HCT116 (cell line): Measurements from ENCODE around the gene DOCK3. TPM values are rescaled to one million over a fixed set of nuclear protein-coding genes. Genes with fewer than 3 reads are reported as not detected.

Source experiments
- ATAC-seq: fragments of 200-7000 bp; cut with Tn5 transposase; 2 replicates; pipeline ENCODE4 v1.9.1; 2020; ENCODE audit warnings: mild to moderate bottlenecking, moderate library complexity
- BruUV-seq: library from RNA; stranded (reverse); fragments of 400-500 nt; replicated peaks from 2 replicates; lab custom pipeline; 2021; lab: Mats Ljungman, UMichigan
- CTCF ChIA-PET: fragments of 300-600 bp; sonication (Branson Sonifier 250); formaldehyde crosslinking; loops from one replicate; lab custom pipeline; 2021; ENCODE audit warnings: antibody characterized with exemption; lab: Charles Lee
- POLR2A ChIA-PET: fragments of 300-600, 350-600 bp; sonication (Branson Sonifier 250); formaldehyde crosslinking; loops from one replicate; lab custom pipeline; 2021; ENCODE audit warnings: antibody characterized with exemption; lab: Charles Lee
- RAD21 ChIA-PET, 2 experiments: fragments of 300-600 bp; sonication (Branson Sonifier 250); formaldehyde crosslinking; loops; one replicate each; lab custom pipeline; 2023; ENCODE audit warnings: low total read pairs in 2 of 2; ENCODE audit not compliant: uncharacterized antibody in 2 of 2, unreplicated experiment in 2 of 2, low non-redundant PET in 1 of 2; lab: Charles Lee
- DNase-seq: peaks from one replicate; pipeline ENCODE4 v3.0.0-alpha.2; 2010; ENCODE audit warnings: low read depth, low spot score
- H2AFZ ChIP-seq: fragments of 200-600 bp; shearing (Covaris generic), sonication (generic); 2 replicates; pipeline ENCODE4 v1.6.1; 2017; ENCODE audit warnings: low read depth, mixed run types, mixed read lengths, antibody characterized with exemption, low read length; ENCODE audit not compliant: poor library complexity, severe bottlenecking
- H3K27ac ChIP-seq: 2 replicates; pipeline ENCODE4 v1.5.1; 2012; ENCODE audit warnings: low read depth, low read length
- H3K27me3 ChIP-seq: fragments of 200-600 bp; sonication (generic); 2 replicates; pipeline ENCODE4 v1.6.1; 2016; ENCODE audit warnings: mixed run types, low read length, mixed read lengths; ENCODE audit not compliant: insufficient read depth
- H3K36me3 ChIP-seq, 2 experiments: fragments of 200-500 bp in 1 of 2; fragments of 200-600 bp in 1 of 2; sonication (Bioruptor generic) in 1 of 2; sonication (generic) in 1 of 2; 2 replicates each; pipeline versions ENCODE4 v1.5.1 to v1.6.1; 2014 to 2016; ENCODE audit warnings: low read length in 2 of 2, inconsistent platforms in 1 of 2, mixed read lengths in 1 of 2, mixed run types in 1 of 2; ENCODE audit not compliant: insufficient read depth in 2 of 2, control insufficient read depth in 1 of 2
- H3K4me1 ChIP-seq, 2 experiments: fragments of 200-600 bp in 1 of 2; sonication (generic) in 1 of 2; 2 replicates each; pipeline versions ENCODE4 v1.5.1 to v1.6.1; 2012 to 2017; ENCODE audit warnings: low read length in 2 of 2, inconsistent platforms in 1 of 2, mild to moderate bottlenecking in 1 of 2, mixed read lengths in 1 of 2, mixed run types in 1 of 2, moderate library complexity in 1 of 2; ENCODE audit not compliant: insufficient read depth in 2 of 2, control insufficient read depth in 1 of 2
- H3K4me2 ChIP-seq: fragments of 200-600 bp; sonication (generic); 2 replicates; pipeline ENCODE4 v1.6.1; 2017; ENCODE audit warnings: mixed run types, low read length, mixed read lengths
- H3K4me3 ChIP-seq, 2 experiments: fragments of 200-600 bp in 1 of 2; sonication (generic) in 1 of 2; replicated peaks in 1 of 2; 2 replicates each; pipeline ENCODE4 v1.5.1; 2011 to 2016; ENCODE audit warnings: low read length in 2 of 2, control low read depth in 1 of 2, low read depth in 1 of 2, mild to moderate bottlenecking in 1 of 2, mixed read lengths in 1 of 2, mixed run types in 1 of 2
- H3K79me2 ChIP-seq: fragments of 200-600 bp; sonication (generic); 2 replicates; pipeline ENCODE4 v1.6.1; 2017; ENCODE audit warnings: mild to moderate bottlenecking, mixed run types, low read length, moderate library complexity, mixed read lengths; ENCODE audit not compliant: insufficient read depth
- H3K9ac ChIP-seq: fragments of 200-600 bp; sonication (generic); 2 replicates; pipeline ENCODE4 v1.6.1; 2016; ENCODE audit warnings: low read length, mixed read lengths
- H3K9me2 ChIP-seq: fragments of 200-600 bp; sonication (generic), shearing (Covaris generic); 2 replicates; pipeline ENCODE4 v1.6.1; 2017; ENCODE audit warnings: mixed run types, mild to moderate bottlenecking, moderate library complexity; ENCODE audit not compliant: insufficient read depth
- H3K9me3 ChIP-seq, 2 experiments: fragments of 200-500 bp in 1 of 2; fragments of 200-600 bp in 1 of 2; sonication (Bioruptor generic) in 1 of 2; sonication (generic) in 1 of 2; 2 replicates each; pipeline ENCODE4 v1.6.1; 2014 to 2017; ENCODE audit warnings: low read length in 2 of 2, mixed read lengths in 2 of 2, inconsistent platforms in 1 of 2, low read depth in 1 of 2, mild to moderate bottlenecking in 1 of 2, mixed run types in 1 of 2, moderate library complexity in 1 of 2; ENCODE audit not compliant: control insufficient read depth in 1 of 2, insufficient read depth in 1 of 2
- H4K20me1 ChIP-seq: fragments of 200-600 bp; sonication (generic), shearing (Covaris generic); 2 replicates; pipeline ENCODE4 v1.6.1; 2017; ENCODE audit warnings: mixed run types, mild to moderate bottlenecking, moderate library complexity; ENCODE audit not compliant: insufficient read depth
- CBX3 ChIP-seq: IDR thresholded peaks from 2 replicates; pipeline ENCODE4 v1.6.1; 2012; ENCODE audit warnings: low read depth
- CEBPB ChIP-seq: IDR thresholded peaks from 2 replicates; pipeline ENCODE4 v1.6.1; 2012; ENCODE audit warnings: low read depth
- CTCF ChIP-seq, 3 experiments: fragments of 200-600 bp in 1 of 3; sonication (generic) in 1 of 3; IDR thresholded peaks in 2 of 3; conservative IDR thresholded peaks in 1 of 3; 2 replicates each; pipeline ENCODE4 v1.5.1; 2012 to 2017; ENCODE audit warnings: low read depth in 2 of 3, low read length in 2 of 3, antibody characterized with exemption in 1 of 3, borderline replicate concordance in 1 of 3, control low read depth in 1 of 3, mild to moderate bottlenecking in 1 of 3, mixed read lengths in 1 of 3, mixed run types in 1 of 3, moderate library complexity in 1 of 3; ENCODE audit not compliant: insufficient read depth in 1 of 3
- EGR1 ChIP-seq: IDR thresholded peaks from 2 replicates; pipeline ENCODE4 v1.6.1; 2012; ENCODE audit warnings: low read depth
- EZH2 ChIP-seq: fragments of 200-600 bp; sonication (generic); IDR thresholded peaks from 2 replicates; pipeline ENCODE4 v1.6.1; 2017; ENCODE audit warnings: antibody characterized with exemption, mixed run types
- EZH2phosphoT487 ChIP-seq: fragments of 200-600 bp; IDR thresholded peaks from 2 replicates; pipeline ENCODE4 v1.6.1; 2018; ENCODE audit warnings: antibody characterized with exemption, borderline replicate concordance
- MAX ChIP-seq: IDR thresholded peaks from 2 replicates; pipeline ENCODE4 v1.6.1; 2012
- POLR2A ChIP-seq: IDR thresholded peaks from 2 replicates; pipeline ENCODE4 v1.7.0; 2011; ENCODE audit warnings: borderline replicate concordance; ENCODE audit not compliant: insufficient read depth, insufficient read length; ENCODE audit errors: extremely low read depth
- POLR2AphosphoS5 ChIP-seq: IDR thresholded peaks from 2 replicates; pipeline ENCODE4 v1.6.1; 2011; ENCODE audit warnings: mild to moderate bottlenecking, low read depth, low read length, moderate library complexity
- SIN3A ChIP-seq: IDR thresholded peaks from 2 replicates; pipeline ENCODE4 v1.6.1; 2012; ENCODE audit warnings: low read depth
- SP1 ChIP-seq: IDR thresholded peaks from 2 replicates; pipeline ENCODE4 v1.6.1; 2012; ENCODE audit warnings: low read depth
- TCF7L2 ChIP-seq: IDR thresholded peaks from 2 replicates; pipeline ENCODE4 v1.7.0; 2011; ENCODE audit warnings: borderline replicate concordance, inconsistent platforms; ENCODE audit not compliant: insufficient read depth, insufficient read length; ENCODE audit errors: extremely low read depth
- YY1 ChIP-seq: IDR thresholded peaks from 2 replicates; pipeline ENCODE4 v1.6.1; 2011; ENCODE audit warnings: low read length, low read depth, moderate library complexity, mild to moderate bottlenecking; ENCODE audit not compliant: insufficient replicate concordance; ENCODE audit errors: extremely low read depth
- ZFX ChIP-seq: fragments of 450-650 bp; IDR thresholded peaks from 2 replicates; pipeline ENCODE4 v1.6.1; 2017
- intact Hi-C: fragments of 100-400 bp; cut with micrococcal nuclease; formaldehyde crosslinking; loops from 2 replicates; pipeline ENCODE4 v1.10.0; 2022
- total RNA-seq: library from RNA; stranded (reverse); gene quantifications from one replicate; pipeline ENCODE4 v1.2.1, GENCODE V29; 2021; ENCODE audit not compliant: unreplicated experiment
- TF ChIP-seq, protein P1 (sequence below): IDR thresholded peaks from 2 replicates; pipeline ENCODE4 v1.6.1; 2011; ENCODE audit warnings: mild to moderate bottlenecking, low read length, moderate library complexity; ENCODE audit not compliant: insufficient replicate concordance; ENCODE audit errors: extremely low read depth

The DOCK3 gene
- total RNA-seq, 1 experiment from 2014 or later, result 4.2 TPM

- H2AFZ ChIP-seq, result no peak overlapping the region
- BruUV-seq, result no TSS peak
- TF ChIP-seq POLR2AphosphoS5 (peak; percentile 46), POLR2A (no peak), SIN3A (no peak), YY1 (no peak), EZH2 (no peak), ZFX (no peak), MAX (no peak), SP1 (no peak), CTCF (IDR thresholded peaks at IDR 0.05 in 2 of 3, conservative IDR thresholded peaks at IDR 0.05 in 1 of 3; ENCODE audit: borderline replicate concordance in 1 of 3, insufficient read depth in 1 of 3, low read depth in 2 of 3, low read length in 2 of 3) (peak in 2 of 3 experiments; percentile 78 to 83; a peak in 4 of 6 replicates), TCF7L2 (no peak), CBX3 (no peak), CEBPB (no peak), EGR1 (no peak), EZH2phosphoT487 (no peak)
- TF ChIP-seq, protein P1, sequence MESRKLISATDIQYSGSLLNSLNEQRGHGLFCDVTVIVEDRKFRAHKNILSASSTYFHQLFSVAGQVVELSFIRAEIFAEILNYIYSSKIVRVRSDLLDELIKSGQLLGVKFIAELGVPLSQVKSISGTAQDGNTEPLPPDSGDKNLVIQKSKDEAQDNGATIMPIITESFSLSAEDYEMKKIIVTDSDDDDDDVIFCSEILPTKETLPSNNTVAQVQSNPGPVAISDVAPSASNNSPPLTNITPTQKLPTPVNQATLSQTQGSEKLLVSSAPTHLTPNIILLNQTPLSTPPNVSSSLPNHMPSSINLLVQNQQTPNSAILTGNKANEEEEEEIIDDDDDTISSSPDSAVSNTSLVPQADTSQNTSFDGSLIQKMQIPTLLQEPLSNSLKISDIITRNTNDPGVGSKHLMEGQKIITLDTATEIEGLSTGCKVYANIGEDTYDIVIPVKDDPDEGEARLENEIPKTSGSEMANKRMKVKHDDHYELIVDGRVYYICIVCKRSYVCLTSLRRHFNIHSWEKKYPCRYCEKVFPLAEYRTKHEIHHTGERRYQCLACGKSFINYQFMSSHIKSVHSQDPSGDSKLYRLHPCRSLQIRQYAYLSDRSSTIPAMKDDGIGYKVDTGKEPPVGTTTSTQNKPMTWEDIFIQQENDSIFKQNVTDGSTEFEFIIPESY, result no peak
- peaks cover 52% of the 10 kb centered on the region for H3K79me2 ChIP-seq
- peaks cover 3 to 61% of the 10 kb centered on the region in 2 experiments; a peak in 3 of 4 replicates for H3K36me3 ChIP-seq
- ChIA-PET CTCF (interaction anchor here (1.3 to 2.5 kb wide), 5 partner anchors 10 to 773 kb away, joined by 3 to 10 read pairs (median 5); partner anchors contain the start of genes DCAF1 and MAPKAPK3), POLR2A (interaction anchor here (0.6 kb wide), 1 partner anchor 45 kb away, joined by 3 read pairs; no protein-coding TSS in a partner anchor), RAD21 (no interaction called here)
- H3K4me2 ChIP-seq, result peak overlapping the region; percentile 82
- H3K9me3 ChIP-seq, result peaks cover 0 to 14% of the 10 kb centered on the region in 2 experiments; a peak in 1 of 4 replicates
- intact Hi-C loops, result loop anchor here (2.0 to 10.0 kb wide), 6 partner anchors 113 to 1035 kb away; partner anchors contain the start of genes CYB561D2, DCAF1, NPRL2 and TEX264
- H3K4me1 ChIP-seq, result peaks cover 23 to 48% of the 10 kb centered on the region in 2 experiments; a peak in 3 of 4 replicates
- no peak overlapping the region for H3K9ac ChIP-seq
- ATAC-seq, result no peak
- H4K20me1 ChIP-seq, result no peaks in the 10 kb centered on the region
- H3K4me3 ChIP-seq, result no peak overlapping the region; a peak in 1 of 4 replicates
- DNase-seq, result no peak
- H3K9me2 ChIP-seq, result no peaks in the 10 kb centered on the region
- H3K27me3 ChIP-seq, result no peaks in the 10 kb centered on the region
- H3K27ac ChIP-seq, result no peak overlapping the region
Observed at GRCh38 chr3:51389423-51390183, 714.9 kb downstream of the DOCK3 start.
